Inferior parietal cortex (tissue), 1 donor: ENCODE measurements around the gene UACA.

Experiments used
- DNase-seq: peaks from one replicate; pipeline ENCODE4 v3.0.0-alpha.2; 2016; ENCODE audit errors: extremely low spot score

UACA gene

DNA sequence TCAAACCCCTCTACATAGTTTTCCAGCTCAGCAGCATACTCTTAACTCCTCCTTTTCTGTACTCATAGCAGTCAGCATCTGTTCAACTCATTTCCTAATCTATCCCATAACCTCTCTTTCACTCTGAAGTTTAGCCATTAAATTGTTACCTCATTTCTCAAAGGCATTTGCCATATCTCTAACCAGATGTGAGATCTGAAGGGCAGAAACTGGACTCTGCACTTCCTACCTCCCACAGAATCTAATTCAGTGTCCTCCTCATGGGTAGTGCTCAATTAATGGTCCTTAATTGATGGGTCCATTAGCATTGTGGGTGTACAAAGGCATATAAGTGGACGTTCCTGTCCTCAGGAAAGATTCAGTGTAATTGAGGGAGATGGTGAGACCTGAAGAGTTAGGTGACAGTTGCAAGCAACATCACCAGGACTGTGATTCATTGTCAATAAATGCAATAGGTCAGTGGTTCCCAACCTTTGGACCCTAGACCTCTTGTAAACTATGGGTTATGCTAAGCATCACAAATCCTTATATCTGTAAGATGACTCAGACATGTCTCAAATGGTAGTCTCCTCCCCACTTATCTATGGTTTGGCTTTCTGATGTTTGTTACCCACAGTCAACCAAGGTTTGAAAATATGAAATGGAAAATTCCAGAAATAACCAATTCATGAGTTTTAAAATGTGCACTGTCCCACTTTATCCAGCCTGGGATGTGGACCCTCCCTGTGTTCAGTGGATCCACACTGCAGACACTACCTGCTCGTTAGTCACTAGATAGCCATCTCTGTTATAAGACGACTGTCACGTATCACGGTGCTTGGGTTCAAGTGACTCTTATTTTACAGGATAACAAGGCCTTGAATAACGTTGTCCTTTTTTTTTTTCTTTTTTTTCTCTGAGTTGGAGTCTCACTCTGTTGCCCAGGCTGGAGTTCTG is 25.0 kb upstream of the UACA start:
- no peak for DNase-seq

DNA sequence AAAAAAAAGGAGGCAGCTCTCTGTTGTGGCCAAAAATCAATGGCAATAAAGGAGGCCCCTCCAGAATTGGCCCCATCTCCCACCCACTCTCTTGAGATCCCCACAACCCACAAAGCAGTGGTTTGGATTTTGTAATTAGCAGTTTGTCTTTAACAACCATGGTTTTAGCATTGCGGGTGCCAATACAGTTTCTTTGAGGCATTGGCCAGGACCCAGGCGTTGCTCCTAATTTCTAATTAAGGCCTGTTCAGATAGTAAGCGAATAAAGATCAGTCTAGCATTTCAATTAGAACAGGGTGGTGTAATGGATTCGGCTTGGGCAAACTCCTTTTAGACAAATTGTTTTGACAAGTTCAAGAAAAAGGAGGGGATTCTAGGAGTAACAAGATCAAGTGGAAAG is 23.6 kb upstream of the UACA start:
- no peak for DNase-seq

DNA sequence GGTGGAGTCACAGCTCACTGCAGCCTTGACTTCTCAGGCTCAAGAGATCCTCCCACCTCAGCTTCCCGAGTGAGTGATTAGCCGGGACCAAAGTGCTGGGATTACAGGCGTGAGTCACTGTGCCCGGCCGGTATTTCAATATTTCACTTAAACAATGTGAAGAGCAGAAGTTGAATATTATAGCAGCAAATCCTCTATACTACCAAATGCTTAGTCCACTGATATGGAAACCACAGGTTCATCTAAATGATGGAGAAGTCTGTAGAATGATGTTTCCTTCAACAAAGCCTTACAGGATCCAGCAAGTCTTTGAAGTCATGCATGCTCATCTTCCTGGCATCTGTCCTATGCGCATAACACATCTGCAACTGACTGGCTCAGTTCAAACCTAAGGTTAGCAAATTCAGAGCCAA is 20.3 kb upstream of the UACA start:
- DNase-seq, result no peak

DNA sequence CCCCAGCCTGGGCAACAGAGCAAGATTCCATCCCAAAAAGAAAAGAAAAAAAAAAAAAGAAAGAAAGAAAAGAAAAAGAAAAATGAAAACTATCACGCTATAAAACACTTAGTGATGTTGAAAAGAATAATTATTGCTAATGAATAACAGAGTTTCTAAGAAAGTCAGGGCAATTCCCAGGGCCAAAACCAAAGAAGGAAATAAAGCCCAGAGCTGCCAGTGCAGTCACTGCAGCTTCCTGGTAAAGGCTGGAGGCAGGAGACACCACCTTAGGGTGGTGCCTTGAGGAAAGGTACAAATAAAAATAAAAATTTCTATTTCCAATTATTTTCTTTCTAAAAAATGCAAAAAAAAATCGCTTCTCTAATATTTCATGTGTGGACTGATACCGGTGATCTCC is 19.7 kb upstream of the UACA start:
- DNase-seq, result no peak

DNA sequence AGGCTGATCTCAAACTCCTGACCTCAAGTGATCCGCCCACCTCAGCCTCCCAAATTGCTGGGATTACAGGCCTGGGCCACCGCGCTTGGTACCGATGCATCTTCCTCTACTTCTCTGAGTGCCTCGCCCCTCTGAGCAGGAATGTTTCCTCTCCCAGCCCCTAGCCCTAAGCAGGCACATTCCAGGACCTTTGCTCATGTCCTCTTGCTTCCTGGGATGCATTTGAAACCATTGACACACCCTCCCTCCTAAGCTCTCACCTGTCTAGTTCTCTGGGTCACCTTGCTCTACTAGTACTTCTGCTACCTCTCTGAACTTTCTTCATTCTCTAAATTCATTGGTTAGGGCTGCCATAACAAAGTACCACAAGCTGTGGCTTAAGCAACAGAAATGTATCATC is 17.9 kb upstream of the UACA start:
- no peak for DNase-seq

GRCh38 chr15:70778258-70779076 is 15.1 kb upstream of the UACA start:
- DNase-seq, result no peak

DNA sequence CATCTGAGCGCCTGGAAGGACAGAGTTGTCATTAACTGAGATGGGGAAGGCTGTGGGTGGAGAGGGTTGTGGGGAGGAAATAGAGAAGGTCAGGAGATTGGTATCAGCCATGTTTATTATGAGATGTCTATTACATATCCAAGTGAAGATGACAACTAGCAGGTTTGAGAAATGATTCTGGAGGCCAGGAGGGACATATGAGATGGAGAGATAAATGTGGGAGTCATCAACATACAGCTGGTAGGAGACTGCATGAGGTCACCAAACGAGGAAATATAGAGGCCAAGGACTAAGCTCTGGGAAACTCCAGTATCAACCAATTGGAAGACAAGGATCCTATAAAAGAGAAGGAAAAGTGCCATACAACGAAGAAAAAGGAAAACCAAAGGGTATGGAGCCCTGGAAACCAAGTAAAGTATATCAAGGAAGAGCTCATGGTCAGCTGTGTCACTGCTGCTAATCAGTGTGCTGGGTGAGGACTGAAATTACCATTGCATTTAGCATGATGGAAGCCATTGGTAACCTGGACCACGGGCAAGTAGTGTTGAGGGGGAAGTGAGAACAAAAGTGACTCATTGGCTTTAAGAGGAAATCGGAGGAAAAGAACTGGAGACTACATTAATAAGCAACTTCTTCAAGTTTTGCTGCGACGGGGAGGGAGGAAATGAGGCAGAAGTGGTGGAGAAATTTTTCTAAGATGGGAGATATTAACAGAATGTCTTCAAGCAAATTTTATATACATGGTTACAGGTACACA is 14.0 kb upstream of the UACA start:
- no peak for DNase-seq

DNA sequence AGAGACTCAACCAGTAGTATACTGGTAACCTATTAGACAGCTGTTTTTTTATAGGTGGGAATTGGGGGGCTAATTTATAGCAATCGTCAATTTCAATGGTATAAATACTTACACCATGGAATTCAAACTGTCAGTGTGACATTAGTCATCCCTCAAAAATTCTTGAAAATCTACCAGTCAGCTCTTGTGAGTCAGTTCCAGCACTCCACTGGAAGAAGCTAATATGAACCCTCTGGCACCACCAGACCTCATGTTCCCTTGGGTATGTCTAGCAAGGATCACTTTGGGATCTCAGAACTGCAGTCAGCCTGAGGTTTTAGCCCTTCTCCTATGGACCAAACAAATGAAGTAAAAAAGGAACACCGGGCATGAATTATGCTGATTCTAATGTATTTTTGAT is 11.8 kb upstream of the UACA start:
- no peak for DNase-seq

DNA sequence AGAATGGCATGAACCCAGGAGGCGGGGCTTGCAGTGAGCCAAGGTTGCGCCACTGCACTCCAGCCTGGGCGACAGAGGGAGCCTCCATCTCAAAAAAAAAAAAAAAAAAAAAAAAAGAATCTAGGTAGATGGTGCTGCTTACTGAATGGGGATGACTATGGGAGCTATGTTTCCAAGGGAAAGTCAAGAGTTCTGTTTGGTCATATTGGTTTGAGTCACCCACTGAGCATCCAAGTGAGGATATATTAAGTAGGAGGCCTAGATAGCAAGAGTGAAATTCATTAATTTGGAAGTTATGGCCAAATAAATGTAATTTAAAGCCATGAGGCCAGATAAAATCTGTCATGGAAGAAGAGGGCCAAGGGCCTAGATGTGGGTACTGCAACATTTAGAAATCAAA is 9.0 kb upstream of the UACA start:
- DNase-seq, result no peak

DNA sequence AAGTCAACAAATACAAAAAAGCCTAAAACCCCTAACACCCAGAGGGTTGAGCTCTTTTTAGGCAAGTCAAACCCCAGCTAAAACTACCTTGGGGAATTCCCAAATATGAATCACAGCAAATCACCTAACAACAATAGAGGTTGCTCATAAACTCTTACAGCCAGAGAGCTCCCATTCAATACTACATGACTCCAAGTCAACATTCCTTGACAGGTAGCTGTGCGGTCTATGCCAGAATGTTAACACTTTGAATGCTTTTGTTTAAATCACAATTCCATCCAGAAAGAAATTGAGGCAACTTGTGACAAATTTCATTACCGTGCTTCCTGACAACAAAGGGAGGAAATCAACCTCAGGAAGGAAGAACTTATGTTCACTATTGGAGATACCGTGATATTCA is 7.5 kb upstream of the UACA start:
- no peak for DNase-seq

DNA sequence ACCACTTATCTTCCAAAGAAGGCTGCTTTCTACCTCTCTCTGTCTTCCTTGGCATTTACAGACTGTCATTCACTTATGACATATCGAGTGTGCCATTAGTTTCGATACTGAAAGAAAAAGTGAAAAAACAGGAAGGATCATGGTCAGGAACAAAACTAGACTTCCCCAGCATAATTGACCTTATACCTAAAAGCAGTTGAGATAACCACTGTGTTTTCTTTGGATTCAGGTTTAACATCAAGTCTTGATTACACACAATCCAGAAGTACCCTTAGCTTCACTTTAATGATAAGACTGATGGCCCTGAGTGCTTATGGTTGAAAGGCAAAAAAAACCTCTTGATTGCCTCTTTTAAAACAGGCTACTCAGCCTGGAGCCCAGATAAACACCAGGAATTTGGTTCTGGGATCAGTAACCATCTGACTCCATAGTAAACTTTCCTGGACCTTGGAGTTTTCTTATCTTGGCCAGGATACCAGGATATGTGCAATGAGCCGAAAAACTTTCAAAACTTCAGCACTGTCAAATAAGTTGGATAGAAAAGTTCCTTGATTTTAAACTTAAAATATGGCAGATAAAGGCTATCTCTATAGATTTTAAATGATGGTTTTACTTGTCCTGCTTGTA is 5.0 kb upstream of the UACA start:
- DNase-seq, result no peak

GRCh38 chr15:70767667-70768066 is 4.3 kb upstream of the UACA start:
- DNase-seq, result no peak

DNA sequence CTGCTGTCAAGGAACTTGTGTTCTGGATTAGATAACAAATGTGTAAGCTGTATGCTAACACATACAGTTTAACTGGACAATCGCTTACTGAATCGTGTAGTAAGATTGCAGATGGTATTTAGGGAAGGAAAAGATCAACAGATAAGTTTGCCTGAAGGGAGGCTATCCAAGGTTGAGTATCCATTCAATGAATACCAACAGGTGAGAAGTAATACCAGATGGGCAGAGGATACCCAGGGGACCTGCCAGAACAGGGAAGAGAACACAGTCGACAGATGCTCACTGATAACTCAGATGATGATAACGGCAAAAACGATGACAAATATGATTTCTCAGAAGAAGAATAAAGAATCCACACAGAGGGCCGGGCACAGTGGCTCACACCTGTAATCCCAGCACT is 3.2 kb upstream of the UACA start:
- DNase-seq, result no peak

- DNase-seq, result no peak
Measured at GRCh38 chr15:70765504-70766281, 2.3 kb upstream of the UACA start.

- DNase-seq, result no peak
Measured at GRCh38 chr15:70763950-70764730, 782 bp upstream of the UACA start.

DNA sequence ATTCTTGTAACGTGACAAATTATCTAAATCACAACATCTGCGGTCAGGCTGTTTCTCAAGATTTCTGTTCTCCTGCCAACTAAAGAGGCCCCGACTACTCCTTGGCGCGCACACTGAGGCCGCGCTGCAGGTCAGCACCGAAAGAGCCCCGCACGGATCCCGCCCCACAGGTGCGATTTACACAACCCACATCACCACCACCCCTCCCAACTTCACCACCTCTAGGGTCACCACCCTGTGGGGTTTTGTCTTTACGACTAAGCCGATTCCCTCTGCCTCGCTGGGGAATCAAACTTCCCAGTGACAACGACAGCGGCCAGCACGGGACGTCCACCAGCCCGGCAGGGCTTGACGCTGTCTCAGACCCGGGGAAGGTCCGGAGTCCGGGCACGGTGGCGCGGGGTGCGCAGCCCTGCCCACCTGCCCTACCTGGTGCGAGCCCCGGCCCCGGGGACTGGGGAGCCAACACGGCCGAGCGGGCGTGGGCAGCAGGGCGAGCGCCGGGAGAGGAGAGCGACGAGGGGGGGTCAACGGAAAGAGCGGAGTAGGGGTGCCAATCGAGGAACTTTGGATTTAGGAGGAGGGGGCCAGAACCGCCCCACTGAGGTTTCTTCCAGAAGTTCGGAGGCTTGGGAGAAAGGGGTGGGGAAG is 764 bp downstream of the UACA start:
- DNase-seq, result no peak

GRCh38 chr15:70761931-70762468 is 1.4 kb downstream of the UACA start:
- no peak for DNase-seq

DNA sequence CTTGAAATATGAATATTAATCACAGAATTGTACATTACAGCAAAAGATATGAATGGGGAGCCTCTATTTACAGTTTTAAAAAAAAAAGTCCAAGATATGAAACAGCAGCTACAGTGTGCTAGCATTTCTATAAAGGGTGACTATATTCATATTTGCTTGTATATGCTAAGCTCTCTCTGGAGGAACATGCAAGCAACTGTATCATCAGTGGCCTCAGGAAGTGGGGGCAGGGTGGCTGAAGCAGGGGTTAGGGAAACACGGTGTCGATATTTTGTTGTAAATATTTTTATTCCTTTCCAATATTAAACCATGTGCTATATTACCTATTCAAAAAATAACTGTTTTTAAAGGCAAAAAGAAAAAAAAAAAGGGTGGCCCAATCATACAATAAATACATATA is 2.3 kb downstream of the UACA start:
- DNase-seq, result no peak

DNA sequence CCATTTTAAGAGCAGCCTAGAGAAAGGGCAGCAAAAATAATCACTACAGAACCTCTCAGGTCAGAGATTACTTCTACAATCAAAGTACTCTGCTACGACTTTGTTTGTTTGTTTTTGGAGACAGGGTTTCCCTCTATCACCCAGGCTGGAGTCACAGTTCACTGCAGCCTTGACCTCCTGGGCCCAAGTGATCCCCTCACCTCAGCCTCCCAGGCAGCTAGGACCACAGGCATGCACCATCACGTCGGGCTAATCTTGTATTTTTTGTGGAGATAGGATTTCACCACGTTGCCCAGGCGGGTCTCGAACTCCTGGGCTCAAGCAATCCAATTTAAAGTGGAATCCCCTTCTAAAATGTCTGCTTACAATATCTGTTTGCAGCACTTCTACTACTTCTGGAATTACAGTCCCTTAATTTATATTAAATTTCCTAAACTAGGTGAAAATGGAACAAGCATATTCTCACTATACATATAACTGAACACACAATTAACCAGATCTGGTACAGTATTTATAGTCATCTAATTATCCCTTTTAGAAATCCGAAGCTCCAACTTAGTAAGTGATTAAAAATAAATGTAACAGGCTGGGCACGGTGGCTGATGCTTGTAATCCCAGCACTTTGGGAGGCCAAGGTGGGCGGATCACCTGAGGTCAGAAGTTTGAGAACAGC is 4.4 kb downstream of the UACA start:
- no peak for DNase-seq
